ENCODE measurements around the gene SLC15A2. TPM values are rescaled to one million over a fixed set of nuclear protein-coding genes. Genes with fewer than 3 reads are reported as not detected.

Gene SLC15A2
- total RNA-seq, 1 donor from 2014 or later: 10.0 TPM

- no peak for DNase-seq
Measured at GRCh38 chr3:121985846-121986245, 91.6 kb downstream of the SLC15A2 start.

GRCh38 chr3:121988146-121988545, 93.9 kb downstream of the SLC15A2 start:
- DNase-seq: no peak

- no peak for DNase-seq
Measured at GRCh38 chr3:121989943-121990342, 95.7 kb downstream of the SLC15A2 start.

GRCh38 chr3:121992601-121993560, 98.7 kb downstream of the SLC15A2 start:
- DNase-seq: no peak

Other genes with a start within 250 kb of the SLC15A2 start
- 1.9 TPM for gene HCLS1, start 233.5 kb upstream of the SLC15A2 start, total RNA-seq
- 47.1 TPM for gene GOLGB1, start 144.7 kb upstream of the SLC15A2 start, total RNA-seq
- 37.6 TPM for gene IQCB1, start 59.3 kb upstream of the SLC15A2 start, total RNA-seq
- 5.3 TPM for gene EAF2, start 59.2 kb upstream of the SLC15A2 start, total RNA-seq
- not detected for gene ILDR1, start 127.8 kb downstream of the SLC15A2 start, total RNA-seq
- gene CD86, start 161.0 kb downstream of the SLC15A2 start, total RNA-seq: 1.7 TPM